ENCODE measurements around the gene CNPY1.

DNA sequence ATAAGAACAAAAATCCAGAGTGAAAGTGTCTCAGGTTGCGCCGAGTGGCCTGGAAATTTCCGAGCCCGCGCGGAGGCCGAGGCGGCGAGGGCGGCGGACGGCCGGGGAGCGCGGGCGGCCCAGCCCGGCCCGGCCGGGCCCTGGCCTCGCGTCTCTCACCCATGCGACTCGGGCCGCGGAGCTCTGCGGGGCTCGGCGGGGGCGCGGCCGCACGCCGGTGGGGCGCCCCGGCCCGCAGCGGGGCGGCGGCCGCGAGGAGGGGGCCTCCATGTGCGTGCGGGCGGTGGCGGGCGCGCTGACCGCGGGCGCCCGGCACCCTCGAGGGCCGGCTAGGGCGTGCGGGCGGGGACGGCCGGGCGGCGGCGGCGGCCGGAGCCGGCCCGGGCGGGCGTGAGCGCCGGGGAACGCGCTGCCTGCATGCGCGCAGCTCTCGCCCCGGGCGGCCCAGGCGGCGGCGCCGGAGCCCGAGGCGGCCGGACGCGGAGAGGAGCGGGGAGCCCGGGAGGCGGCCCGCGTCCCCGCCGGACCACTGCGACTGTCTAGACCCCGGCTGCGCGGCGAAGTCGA, 88.7 kb downstream of the CNPY1 start:
- TF ChIP-seq, protein P1, sequence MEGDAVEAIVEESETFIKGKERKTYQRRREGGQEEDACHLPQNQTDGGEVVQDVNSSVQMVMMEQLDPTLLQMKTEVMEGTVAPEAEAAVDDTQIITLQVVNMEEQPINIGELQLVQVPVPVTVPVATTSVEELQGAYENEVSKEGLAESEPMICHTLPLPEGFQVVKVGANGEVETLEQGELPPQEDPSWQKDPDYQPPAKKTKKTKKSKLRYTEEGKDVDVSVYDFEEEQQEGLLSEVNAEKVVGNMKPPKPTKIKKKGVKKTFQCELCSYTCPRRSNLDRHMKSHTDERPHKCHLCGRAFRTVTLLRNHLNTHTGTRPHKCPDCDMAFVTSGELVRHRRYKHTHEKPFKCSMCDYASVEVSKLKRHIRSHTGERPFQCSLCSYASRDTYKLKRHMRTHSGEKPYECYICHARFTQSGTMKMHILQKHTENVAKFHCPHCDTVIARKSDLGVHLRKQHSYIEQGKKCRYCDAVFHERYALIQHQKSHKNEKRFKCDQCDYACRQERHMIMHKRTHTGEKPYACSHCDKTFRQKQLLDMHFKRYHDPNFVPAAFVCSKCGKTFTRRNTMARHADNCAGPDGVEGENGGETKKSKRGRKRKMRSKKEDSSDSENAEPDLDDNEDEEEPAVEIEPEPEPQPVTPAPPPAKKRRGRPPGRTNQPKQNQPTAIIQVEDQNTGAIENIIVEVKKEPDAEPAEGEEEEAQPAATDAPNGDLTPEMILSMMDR (IDR thresholded peaks at IDR 0.05; ENCODE audit: insufficient read depth, low read depth, low read length), result no peak
- TF ChIP-seq EZH2 (IDR thresholded peaks at IDR 0.05; ENCODE audit: insufficient read depth, low read length), result no peak
